22Rv1 (cell line): ENCODE results near the gene DAB1.

Experiments
- H3K27ac ChIP-seq: fragments of 450-650 bp; 2 replicates; pipeline ENCODE4 v1.5.1; 2017
- ZFX ChIP-seq: fragments of 450-650 bp; IDR thresholded peaks from 2 replicates; pipeline ENCODE4 v1.6.1; 2017; ENCODE audit warnings: antibody characterized with exemption, borderline replicate concordance
- TF ChIP-seq, protein P1 (sequence below): fragments of 450-650 bp; IDR thresholded peaks from 2 replicates; pipeline ENCODE4 v1.5.1; 2017; ENCODE audit warnings: mild to moderate bottlenecking

DAB1 gene

DNA sequence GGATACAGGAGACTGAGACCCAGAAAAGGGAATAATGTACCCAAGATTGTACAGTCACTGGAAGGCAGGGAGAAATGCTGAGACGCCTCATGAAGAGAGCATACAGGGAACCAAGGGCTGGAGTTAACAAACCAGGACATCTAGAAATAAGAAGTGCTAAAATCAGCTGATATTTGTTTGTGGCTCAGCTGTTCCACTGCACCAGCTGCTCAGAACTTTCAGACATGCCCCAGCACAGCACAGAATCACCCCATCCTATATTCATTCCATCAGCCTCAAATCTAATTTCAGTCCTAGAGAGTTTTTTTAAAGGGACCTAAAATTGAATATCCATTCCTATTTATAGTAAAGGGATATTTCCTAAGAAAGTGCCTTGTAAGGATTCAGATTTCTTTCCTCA is 60.2 kb downstream of the DAB1 start:
- TF ChIP-seq ZFX = no peak
- TF ChIP-seq, protein P1, sequence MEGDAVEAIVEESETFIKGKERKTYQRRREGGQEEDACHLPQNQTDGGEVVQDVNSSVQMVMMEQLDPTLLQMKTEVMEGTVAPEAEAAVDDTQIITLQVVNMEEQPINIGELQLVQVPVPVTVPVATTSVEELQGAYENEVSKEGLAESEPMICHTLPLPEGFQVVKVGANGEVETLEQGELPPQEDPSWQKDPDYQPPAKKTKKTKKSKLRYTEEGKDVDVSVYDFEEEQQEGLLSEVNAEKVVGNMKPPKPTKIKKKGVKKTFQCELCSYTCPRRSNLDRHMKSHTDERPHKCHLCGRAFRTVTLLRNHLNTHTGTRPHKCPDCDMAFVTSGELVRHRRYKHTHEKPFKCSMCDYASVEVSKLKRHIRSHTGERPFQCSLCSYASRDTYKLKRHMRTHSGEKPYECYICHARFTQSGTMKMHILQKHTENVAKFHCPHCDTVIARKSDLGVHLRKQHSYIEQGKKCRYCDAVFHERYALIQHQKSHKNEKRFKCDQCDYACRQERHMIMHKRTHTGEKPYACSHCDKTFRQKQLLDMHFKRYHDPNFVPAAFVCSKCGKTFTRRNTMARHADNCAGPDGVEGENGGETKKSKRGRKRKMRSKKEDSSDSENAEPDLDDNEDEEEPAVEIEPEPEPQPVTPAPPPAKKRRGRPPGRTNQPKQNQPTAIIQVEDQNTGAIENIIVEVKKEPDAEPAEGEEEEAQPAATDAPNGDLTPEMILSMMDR = no peak
- H3K27ac ChIP-seq = no peak overlapping the region

DNA sequence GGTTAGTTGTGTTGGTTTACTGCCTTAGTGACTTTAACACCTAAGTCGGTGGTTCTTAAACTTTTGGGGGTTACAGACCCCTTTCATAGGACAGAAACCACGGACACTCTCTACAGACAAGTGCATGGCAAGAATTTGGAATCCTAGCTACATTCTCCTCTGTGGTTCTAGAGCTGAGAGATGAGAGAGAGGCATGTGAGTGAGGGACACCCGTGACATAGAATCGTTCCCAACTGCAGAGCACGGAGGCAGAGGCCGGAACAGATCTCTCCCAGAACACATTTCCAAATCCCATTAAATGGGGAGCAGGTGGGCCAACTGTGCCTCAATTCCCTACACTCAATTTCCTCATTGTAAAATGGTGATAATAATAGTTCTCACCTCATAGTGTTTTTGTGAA is 60.7 kb downstream of the DAB1 start:
- TF ChIP-seq, protein P1 = no peak
- no peak for TF ChIP-seq ZFX
- H3K27ac ChIP-seq = no peak overlapping the region

DNA sequence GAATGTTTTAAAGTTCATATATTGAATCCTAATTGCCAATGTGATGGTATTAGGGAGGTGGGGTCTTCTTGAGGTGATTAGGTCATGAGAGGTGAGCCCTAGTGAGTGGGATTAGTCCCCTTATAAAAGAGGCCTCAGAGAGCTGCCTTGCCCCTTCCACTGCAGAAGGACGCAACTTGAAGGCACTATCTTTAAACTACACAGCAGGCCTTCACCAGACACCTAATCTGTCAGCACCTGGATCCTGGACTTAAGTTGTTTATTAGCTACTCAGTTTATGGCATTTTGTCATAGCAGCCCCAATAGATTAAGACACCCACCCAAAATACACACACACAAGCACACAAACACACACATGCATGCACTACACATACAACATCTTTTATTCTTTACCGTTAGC is 61.4 kb downstream of the DAB1 start:
- no peak overlapping the region for H3K27ac ChIP-seq
- TF ChIP-seq, protein P1 = no peak
- no peak for TF ChIP-seq ZFX

DNA sequence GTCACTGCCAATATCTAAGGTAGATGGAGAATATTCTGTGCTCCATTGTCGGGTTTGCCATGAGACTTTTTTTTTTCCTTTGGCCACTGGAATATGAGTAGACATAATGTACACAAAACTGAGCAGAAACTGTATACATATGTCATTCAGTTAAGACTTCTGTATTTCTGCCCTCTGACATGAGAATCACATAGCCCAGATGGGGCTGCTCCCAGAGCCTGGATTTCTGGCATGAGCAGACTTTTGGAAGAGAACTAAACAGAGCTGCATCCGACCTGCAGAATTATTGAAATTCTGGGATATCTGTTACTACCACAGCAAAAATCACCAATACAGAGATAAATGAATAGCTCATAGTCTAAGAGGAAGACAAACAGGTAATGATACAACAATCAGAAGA is 62.3 kb downstream of the DAB1 start:
- TF ChIP-seq, protein P1 = no peak
- no peak for TF ChIP-seq ZFX

DNA sequence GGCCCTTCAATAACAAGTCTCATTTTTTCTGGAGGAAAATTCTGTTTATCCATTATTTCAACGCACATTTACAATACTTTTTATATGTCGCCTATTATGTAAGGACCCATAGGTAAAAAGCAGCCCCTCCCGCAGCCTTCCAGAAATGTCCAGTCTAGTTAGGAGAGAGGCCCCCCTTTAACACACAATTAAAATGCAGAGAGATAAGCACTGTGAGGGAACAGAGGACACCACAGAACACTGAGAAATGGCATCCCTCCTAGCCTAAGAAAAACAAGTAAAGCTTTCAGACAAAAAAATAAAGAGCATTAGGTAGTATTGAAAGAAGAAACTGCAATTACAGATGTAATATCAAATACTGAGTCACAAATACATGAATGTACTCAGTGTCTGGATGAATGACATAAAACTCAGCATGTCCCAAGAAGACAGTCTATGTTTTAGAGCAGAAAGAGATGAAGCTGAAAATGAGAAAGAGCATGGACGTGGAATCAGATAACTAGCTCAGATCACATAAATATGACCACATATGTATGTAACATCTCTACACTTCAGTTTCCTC is 62.9 kb downstream of the DAB1 start:
- H3K27ac ChIP-seq = no peak overlapping the region
- TF ChIP-seq ZFX = no peak
- TF ChIP-seq, protein P1 = no peak

More for the DNA sequence above, 62.3 kb downstream of the DAB1 start:
- H3K27ac ChIP-seq = no peak overlapping the region

DNA sequence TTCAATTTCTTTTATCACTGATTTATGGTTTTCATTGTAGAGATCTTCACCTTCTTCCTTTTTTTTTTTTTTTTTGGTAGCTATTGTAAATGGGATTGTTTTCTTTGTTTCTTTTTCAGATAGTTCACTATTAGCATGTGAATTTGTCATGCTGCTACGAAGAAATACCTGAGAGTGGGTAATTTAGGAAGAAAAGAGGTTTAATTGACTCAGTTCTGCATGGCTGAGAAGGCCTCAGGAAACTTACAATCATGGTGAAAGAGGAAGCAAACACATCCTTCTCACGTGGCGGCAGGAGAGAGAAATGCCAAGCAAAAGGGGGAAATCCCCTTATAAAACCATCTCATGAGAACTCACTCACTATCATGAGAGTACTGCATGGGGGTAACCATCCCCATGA is 66.4 kb downstream of the DAB1 start:
- H3K27ac ChIP-seq = no peak overlapping the region
- TF ChIP-seq ZFX = no peak
- TF ChIP-seq, protein P1 = no peak

DNA sequence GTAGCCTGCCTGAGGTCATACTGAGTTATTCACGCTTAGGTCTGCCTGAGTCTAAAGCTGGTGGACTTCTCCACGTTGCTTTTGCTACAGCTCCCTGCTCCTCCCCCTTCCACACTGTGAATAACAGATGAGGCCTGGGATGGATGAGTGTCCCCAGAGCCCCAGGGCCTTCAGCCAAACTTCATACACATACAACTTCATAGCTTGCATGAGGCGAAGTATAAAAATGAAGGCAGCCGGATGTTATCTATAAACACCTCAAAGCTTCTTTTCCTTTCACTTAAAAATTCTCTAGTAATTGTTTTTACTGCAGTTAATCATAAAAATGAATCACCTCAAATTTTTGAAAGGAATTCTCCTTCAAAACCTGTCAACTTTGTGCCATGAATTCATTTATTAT is 70.2 kb downstream of the DAB1 start:
- no peak for TF ChIP-seq ZFX
- TF ChIP-seq, protein P1 = no peak
- no peak overlapping the region for H3K27ac ChIP-seq
